LNCaP clone FGC (cell line): ENCODE measurements around the gene SAMD14.
A peak's percentile ranks its signal among the peaks of the same experiment; 100 is the strongest.

Experiments used
- DNase-seq: peaks from one replicate; pipeline ENCODE4 v3.0.0-alpha.2; 2011; ENCODE audit warnings: low read depth
- H3K4me3 ChIP-seq: 2 replicates; pipeline ENCODE4 v1.5.1; 2011; ENCODE audit warnings: mild to moderate bottlenecking, low read depth, low read length, control low read depth
- CTCF ChIP-seq: IDR thresholded peaks from 2 replicates; pipeline ENCODE4 v1.5.1; 2012; ENCODE audit warnings: mild to moderate bottlenecking; ENCODE audit not compliant: control insufficient read depth, insufficient read depth; ENCODE audit errors: extremely low read depth

Gene SAMD14

GRCh38 chr17:50080096-50080480 is 49.9 kb downstream of the SAMD14 start:
- no peak for TF ChIP-seq CTCF
- no peak for DNase-seq
- no peak overlapping the region for H3K4me3 ChIP-seq

GRCh38 chr17:50079334-50080095 is 50.4 kb downstream of the SAMD14 start:
- TF ChIP-seq CTCF = peak; percentile 23; the same call in 1 of the 2 replicates
- DNase-seq = no peak
- H3K4me3 ChIP-seq = no peak overlapping the region

- no peak overlapping the region for H3K4me3 ChIP-seq
- no peak for TF ChIP-seq CTCF
- DNase-seq = no peak
These were observed 51.5 kb downstream of the SAMD14 start for GRCh38 chr17:50078430-50078829.

GRCh38 chr17:50076591-50077235 is 53.2 kb downstream of the SAMD14 start:
- H3K4me3 ChIP-seq = no peak overlapping the region
- no peak for DNase-seq
- TF ChIP-seq CTCF = no peak

GRCh38 chr17:50076221-50076590 is 53.8 kb downstream of the SAMD14 start:
- TF ChIP-seq CTCF = no peak
- DNase-seq = no peak
- H3K4me3 ChIP-seq = no peak overlapping the region

GRCh38 chr17:50075446-50076032 is 54.4 kb downstream of the SAMD14 start:
- no peak overlapping the region for H3K4me3 ChIP-seq
- DNase-seq = no peak
- no peak for TF ChIP-seq CTCF

GRCh38 chr17:50074227-50074626 is 55.7 kb downstream of the SAMD14 start:
- DNase-seq = no peak
- no peak for TF ChIP-seq CTCF
- no peak overlapping the region for H3K4me3 ChIP-seq
